Measurements from ENCODE around the gene KCNE4. TPM values are rescaled to one million over a fixed set of nuclear protein-coding genes. Genes with fewer than 3 reads are reported as not detected.

KCNE4 gene
- total and polyA plus RNA-seq, 2 experiments from 2014 or later = not detected

DNA sequence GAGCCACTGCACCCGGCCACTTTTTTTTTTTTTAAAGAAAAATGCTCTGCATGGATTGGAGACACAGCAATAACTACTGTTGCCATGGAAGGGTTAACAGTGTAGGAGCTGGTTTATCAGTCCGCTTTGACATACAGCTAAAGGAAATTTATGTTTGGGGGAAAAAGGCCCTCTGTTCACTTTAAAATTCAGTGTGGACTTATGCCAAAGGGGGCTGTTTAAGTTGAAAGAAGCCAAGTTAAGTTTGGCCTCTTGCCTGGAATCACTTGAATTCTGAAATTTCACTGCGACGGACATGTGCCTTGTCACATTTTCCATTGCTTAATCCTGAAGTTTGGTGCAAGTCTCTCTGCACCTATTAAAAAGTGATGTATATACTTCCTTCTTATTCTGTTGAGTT is 3.1 kb downstream of the KCNE4 start (continued):
- TF ChIP-seq, protein P1, sequence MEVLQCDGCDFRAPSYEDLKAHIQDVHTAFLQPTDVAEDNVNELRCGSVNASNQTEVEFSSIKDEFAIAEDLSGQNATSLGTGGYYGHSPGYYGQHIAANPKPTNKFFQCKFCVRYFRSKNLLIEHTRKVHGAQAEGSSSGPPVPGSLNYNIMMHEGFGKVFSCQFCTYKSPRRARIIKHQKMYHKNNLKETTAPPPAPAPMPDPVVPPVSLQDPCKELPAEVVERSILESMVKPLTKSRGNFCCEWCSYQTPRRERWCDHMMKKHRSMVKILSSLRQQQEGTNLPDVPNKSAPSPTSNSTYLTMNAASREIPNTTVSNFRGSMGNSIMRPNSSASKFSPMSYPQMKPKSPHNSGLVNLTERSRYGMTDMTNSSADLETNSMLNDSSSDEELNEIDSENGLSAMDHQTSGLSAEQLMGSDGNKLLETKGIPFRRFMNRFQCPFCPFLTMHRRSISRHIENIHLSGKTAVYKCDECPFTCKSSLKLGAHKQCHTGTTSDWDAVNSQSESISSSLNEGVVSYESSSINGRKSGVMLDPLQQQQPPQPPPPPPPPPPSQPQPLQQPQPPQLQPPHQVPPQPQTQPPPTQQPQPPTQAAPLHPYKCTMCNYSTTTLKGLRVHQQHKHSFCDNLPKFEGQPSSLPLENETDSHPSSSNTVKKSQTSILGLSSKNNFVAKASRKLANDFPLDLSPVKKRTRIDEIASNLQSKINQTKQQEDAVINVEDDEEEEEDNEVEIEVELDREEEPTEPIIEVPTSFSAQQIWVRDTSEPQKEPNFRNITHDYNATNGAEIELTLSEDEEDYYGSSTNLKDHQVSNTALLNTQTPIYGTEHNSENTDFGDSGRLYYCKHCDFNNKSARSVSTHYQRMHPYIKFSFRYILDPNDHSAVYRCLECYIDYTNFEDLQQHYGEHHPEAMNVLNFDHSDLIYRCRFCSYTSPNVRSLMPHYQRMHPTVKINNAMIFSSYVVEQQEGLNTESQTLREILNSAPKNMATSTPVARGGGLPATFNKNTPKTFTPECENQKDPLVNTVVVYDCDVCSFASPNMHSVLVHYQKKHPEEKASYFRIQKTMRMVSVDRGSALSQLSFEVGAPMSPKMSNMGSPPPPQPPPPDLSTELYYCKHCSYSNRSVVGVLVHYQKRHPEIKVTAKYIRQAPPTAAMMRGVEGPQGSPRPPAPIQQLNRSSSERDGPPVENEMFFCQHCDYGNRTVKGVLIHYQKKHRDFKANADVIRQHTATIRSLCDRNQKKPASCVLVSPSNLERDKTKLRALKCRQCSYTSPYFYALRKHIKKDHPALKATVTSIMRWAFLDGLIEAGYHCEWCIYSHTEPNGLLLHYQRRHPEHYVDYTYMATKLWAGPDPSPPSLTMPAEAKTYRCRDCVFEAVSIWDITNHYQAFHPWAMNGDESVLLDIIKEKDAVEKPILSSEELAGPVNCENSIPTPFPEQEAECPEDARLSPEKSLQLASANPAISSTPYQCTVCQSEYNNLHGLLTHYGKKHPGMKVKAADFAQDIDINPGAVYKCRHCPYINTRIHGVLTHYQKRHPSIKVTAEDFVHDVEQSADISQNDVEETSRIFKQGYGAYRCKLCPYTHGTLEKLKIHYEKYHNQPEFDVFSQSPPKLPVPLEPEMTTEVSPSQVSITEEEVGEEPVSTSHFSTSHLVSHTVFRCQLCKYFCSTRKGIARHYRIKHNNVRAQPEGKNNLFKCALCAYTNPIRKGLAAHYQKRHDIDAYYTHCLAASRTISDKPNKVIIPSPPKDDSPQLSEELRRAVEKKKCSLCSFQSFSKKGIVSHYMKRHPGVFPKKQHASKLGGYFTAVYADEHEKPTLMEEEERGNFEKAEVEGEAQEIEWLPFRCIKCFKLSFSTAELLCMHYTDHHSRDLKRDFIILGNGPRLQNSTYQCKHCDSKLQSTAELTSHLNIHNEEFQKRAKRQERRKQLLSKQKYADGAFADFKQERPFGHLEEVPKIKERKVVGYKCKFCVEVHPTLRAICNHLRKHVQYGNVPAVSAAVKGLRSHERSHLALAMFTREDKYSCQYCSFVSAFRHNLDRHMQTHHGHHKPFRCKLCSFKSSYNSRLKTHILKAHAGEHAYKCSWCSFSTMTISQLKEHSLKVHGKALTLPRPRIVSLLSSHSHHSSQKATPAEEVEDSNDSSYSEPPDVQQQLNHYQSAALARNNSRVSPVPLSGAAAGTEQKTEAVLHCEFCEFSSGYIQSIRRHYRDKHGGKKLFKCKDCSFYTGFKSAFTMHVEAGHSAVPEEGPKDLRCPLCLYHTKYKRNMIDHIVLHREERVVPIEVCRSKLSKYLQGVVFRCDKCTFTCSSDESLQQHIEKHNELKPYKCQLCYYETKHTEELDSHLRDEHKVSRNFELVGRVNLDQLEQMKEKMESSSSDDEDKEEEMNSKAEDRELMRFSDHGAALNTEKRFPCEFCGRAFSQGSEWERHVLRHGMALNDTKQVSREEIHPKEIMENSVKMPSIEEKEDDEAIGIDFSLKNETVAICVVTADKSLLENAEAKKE (CRISPR knock-in tag; IDR thresholded peaks at IDR 0.05) = no peak
- TF ChIP-seq EZH2phosphoT487 (IDR thresholded peaks at IDR 0.05; ENCODE audit: unreplicated experiment) = no peak
- no peak for TF ChIP-seq ZNF331 (CRISPR knock-in tag; IDR thresholded peaks at IDR 0.05; ENCODE audit: low read depth)
- TF ChIP-seq STAT1 (IDR thresholded peaks at IDR 0.05; ENCODE audit: unreplicated experiment) = no peak
- TF ChIP-seq EZH2 (IDR thresholded peaks at IDR 0.05; ENCODE audit: low read depth, unreplicated experiment) = no peak

DNA sequence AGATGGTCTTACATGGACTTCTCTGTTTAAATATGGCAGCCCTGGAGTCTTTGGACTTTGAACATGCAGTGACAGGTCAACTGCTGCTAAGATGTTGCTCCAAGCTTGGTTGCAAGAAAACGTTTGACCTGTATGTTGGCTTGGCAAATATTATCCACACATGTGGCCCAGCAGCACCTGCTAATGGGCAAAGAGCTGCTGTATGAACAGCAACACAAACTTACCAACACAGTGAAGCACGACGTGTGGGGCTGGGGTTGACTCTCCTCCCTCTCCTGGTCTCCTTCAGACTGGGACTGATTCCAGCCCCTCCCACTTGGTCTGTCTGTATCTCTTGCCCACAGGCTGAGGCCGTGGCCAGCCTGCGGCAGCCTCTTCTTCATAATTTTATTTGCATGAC is 3.8 kb downstream of the KCNE4 start:
- H3K36me3 Mint-ChIP-seq (ENCODE audit: low read depth) = no peaks in the 10 kb centered on the region
- TF ChIP-seq, protein P2, sequence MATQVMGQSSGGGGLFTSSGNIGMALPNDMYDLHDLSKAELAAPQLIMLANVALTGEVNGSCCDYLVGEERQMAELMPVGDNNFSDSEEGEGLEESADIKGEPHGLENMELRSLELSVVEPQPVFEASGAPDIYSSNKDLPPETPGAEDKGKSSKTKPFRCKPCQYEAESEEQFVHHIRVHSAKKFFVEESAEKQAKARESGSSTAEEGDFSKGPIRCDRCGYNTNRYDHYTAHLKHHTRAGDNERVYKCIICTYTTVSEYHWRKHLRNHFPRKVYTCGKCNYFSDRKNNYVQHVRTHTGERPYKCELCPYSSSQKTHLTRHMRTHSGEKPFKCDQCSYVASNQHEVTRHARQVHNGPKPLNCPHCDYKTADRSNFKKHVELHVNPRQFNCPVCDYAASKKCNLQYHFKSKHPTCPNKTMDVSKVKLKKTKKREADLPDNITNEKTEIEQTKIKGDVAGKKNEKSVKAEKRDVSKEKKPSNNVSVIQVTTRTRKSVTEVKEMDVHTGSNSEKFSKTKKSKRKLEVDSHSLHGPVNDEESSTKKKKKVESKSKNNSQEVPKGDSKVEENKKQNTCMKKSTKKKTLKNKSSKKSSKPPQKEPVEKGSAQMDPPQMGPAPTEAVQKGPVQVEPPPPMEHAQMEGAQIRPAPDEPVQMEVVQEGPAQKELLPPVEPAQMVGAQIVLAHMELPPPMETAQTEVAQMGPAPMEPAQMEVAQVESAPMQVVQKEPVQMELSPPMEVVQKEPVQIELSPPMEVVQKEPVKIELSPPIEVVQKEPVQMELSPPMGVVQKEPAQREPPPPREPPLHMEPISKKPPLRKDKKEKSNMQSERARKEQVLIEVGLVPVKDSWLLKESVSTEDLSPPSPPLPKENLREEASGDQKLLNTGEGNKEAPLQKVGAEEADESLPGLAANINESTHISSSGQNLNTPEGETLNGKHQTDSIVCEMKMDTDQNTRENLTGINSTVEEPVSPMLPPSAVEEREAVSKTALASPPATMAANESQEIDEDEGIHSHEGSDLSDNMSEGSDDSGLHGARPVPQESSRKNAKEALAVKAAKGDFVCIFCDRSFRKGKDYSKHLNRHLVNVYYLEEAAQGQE (IDR thresholded peaks at IDR 0.05; ENCODE audit: unreplicated experiment) = no peak
- TF ChIP-seq NANOG (IDR thresholded peaks at IDR 0.05; ENCODE audit: borderline replicate concordance) = no peak

More for the DNA sequence above, 3.8 kb downstream of the KCNE4 start:
- Histone ChIP-seq H3K4me1 (ENCODE audit: insufficient read depth) (peaks cover 12% of the 10 kb centered on the region), H3K79me2 (replicated peaks; ENCODE audit: insufficient read depth) (no peaks in the 10 kb centered on the region), H3K4me2 (no peak overlapping the region), H3K4me3 (no peak overlapping the region), H4K20me1 (replicated peaks; ENCODE audit: insufficient read depth) (no peaks in the 10 kb centered on the region), H3F3A (replicated peaks; ENCODE audit: low read depth) (no peaks in the 10 kb centered on the region), H2AFZ (no peak overlapping the region), H3K27me3 (ENCODE audit: insufficient read depth) (no peaks in the 10 kb centered on the region), H3K27ac (ENCODE audit: low read depth) (no peak overlapping the region), H3K36me3 (ENCODE audit: insufficient read depth) (no peaks in the 10 kb centered on the region), H3K9me2 (ENCODE audit: insufficient read depth) (no peaks in the 10 kb centered on the region; the same call in 1 of the 2 replicates)
- Mint-ChIP-seq H3K9me3 (no peaks in the 10 kb centered on the region; the same call in 1 of the 3 replicates), H3K27me3 (ENCODE audit: insufficient read depth, low read depth, poor library complexity) (peaks cover 3% of the 10 kb centered on the region), H3K27ac (no peak overlapping the region), H3K4me3 (no peak overlapping the region), H3K4me1 (peaks cover 26% of the 10 kb centered on the region)
- ATAC-seq = no peak
- no peak for DNase-seq (ENCODE audit: low spot score)

Measured in GM23338 (cell line).